Activated naive CD4-positive, alpha-beta T cell treated with anti-CD3 and anti-CD28 coated beads, Interleukin-2, amount 50 U/mL, for 72 hours (primary cell): ENCODE results near the gene MTNR1B. TPM values are rescaled to one million over a fixed set of nuclear protein-coding genes. Genes with fewer than 3 reads are reported as not detected.

Source experiments
- ATAC-seq, 2 donors: fragments of 150-1000 bp; cut with Tn5 transposase; 2 replicates each; pipeline ENCODE4 v1.10.0; 2021; ENCODE audit warnings: mild to moderate bottlenecking in 2 of 2, moderate library complexity in 2 of 2
- DNase-seq, 2 donors: peaks; one replicate each; pipeline ENCODE4 v3.0.0; 2021 to 2022; ENCODE audit warnings: low spot score in 2 of 2
- H3K27ac Mint-ChIP-seq, 2 donors: one replicate each; pipeline ENCODE4 v1.8.0; 2022; ENCODE audit warnings: mild to moderate bottlenecking in 2 of 2, mixed read lengths in 2 of 2
- H3K36me3 Mint-ChIP-seq, 2 donors: one replicate each; pipeline ENCODE4 v1.8.0; 2022; ENCODE audit warnings: mixed read lengths in 2 of 2
- H3K9me3 Mint-ChIP-seq, 2 donors: one replicate each; pipeline ENCODE4 v1.8.0; 2022; ENCODE audit warnings: mixed read lengths in 2 of 2
- total RNA-seq, 2 donors: library from RNA; stranded (reverse); gene quantifications; one replicate each; pipeline ENCODE4 v1.2.3, GENCODE V29; 2022

Gene MTNR1B
- not detected for total RNA-seq

GRCh38 chr11:92969634-92970347 lies at the start of gene MTNR1B:
Gene MTNR1B (plus strand): TSS chr11:92969651. CDS start chr11:92969726, 75 bp downstream.
- peaks cover 6 to 10% of the 10 kb centered on the region in 2 donors for H3K9me3 Mint-ChIP-seq
- H3K36me3 Mint-ChIP-seq, result peaks cover 0 to 6% of the 10 kb centered on the region in 2 donors
- H3K27ac Mint-ChIP-seq, result no peak within 1 kb of the TSS
- no peak for DNase-seq
- no peak for ATAC-seq

GRCh38 chr11:92920331-92920730 lies 49.1 kb upstream of the MTNR1B start:
- no peak for ATAC-seq
- peaks cover 3 to 5% of the 10 kb centered on the region in 2 donors for H3K9me3 Mint-ChIP-seq
- no peak overlapping the region for H3K27ac Mint-ChIP-seq
- H3K36me3 Mint-ChIP-seq, result no peaks in the 10 kb centered on the region
- no peak for DNase-seq

- ATAC-seq (no peak), DNase-seq (no peak)
- H3K9me3 Mint-ChIP-seq, result peaks cover 3 to 16% of the 10 kb centered on the region in 2 donors
- H3K36me3 Mint-ChIP-seq, result peaks cover 0 to 4% of the 10 kb centered on the region in 2 donors
- H3K27ac Mint-ChIP-seq, result no peak overlapping the region
Measured at GRCh38 chr11:92922731-92923130, 46.7 kb upstream of the MTNR1B start.

- DNase-seq, result no peak
- Mint-ChIP-seq H3K36me3 (peaks cover 0 to 4% of the 10 kb centered on the region in 2 donors), H3K27ac (no peak overlapping the region), H3K9me3 (peaks cover 3 to 13% of the 10 kb centered on the region in 2 donors)
- no peak for ATAC-seq
Measured at GRCh38 chr11:92929246-92929645, 40.2 kb upstream of the MTNR1B start.

GRCh38 chr11:92929653-92930052 lies 39.8 kb upstream of the MTNR1B start:
- no peak for ATAC-seq
- Mint-ChIP-seq H3K27ac (no peak overlapping the region), H3K36me3 (peaks cover 0 to 4% of the 10 kb centered on the region in 2 donors), H3K9me3 (peaks cover 3 to 11% of the 10 kb centered on the region in 2 donors)
- no peak for DNase-seq

GRCh38 chr11:92931746-92932422 lies 37.6 kb upstream of the MTNR1B start:
- ATAC-seq, result no peak
- DNase-seq, result no peak
- Mint-ChIP-seq H3K36me3 (no peaks in the 10 kb centered on the region), H3K9me3 (peaks cover 2 to 3% of the 10 kb centered on the region in 2 donors), H3K27ac (no peak overlapping the region)

GRCh38 chr11:92939305-92939704 lies 30.1 kb upstream of the MTNR1B start:
- no peak for DNase-seq
- Mint-ChIP-seq H3K36me3 (no peaks in the 10 kb centered on the region), H3K9me3 (no peaks in the 10 kb centered on the region), H3K27ac (no peak overlapping the region)
- no peak for ATAC-seq

- peaks cover 0 to 5% of the 10 kb centered on the region in 2 donors for H3K9me3 Mint-ChIP-seq
- H3K27ac Mint-ChIP-seq, result peak overlapping the region in 1 of 2 donors; percentile 46
- DNase-seq, result peak in 1 of 2 donors; percentile 5
- no peaks in the 10 kb centered on the region for H3K36me3 Mint-ChIP-seq
- ATAC-seq, result peak in 1 of 2 donors; percentile 50
Measured at GRCh38 chr11:92941676-92942571, 27.5 kb upstream of the MTNR1B start.

GRCh38 chr11:92946707-92947106 lies 22.7 kb upstream of the MTNR1B start:
- peaks cover 9 to 14% of the 10 kb centered on the region in 2 donors for H3K36me3 Mint-ChIP-seq
- peaks cover 26% of the 10 kb centered on the region in 2 donors for H3K9me3 Mint-ChIP-seq
- no peak for ATAC-seq
- DNase-seq, result no peak
- no peak overlapping the region for H3K27ac Mint-ChIP-seq

- Mint-ChIP-seq H3K36me3 (peaks cover 9 to 14% of the 10 kb centered on the region in 2 donors), H3K9me3 (peaks cover 26% of the 10 kb centered on the region in 2 donors), H3K27ac (no peak overlapping the region)
- ATAC-seq, result no peak
- no peak for DNase-seq
Measured at GRCh38 chr11:92948116-92948515, 21.3 kb upstream of the MTNR1B start.

GRCh38 chr11:92954003-92954402 lies 15.4 kb upstream of the MTNR1B start:
- no peak for ATAC-seq
- H3K27ac Mint-ChIP-seq, result no peak overlapping the region
- H3K36me3 Mint-ChIP-seq, result peaks cover 0 to 2% of the 10 kb centered on the region in 2 donors
- DNase-seq, result no peak
- H3K9me3 Mint-ChIP-seq, result peaks cover 10 to 11% of the 10 kb centered on the region in 2 donors

GRCh38 chr11:92955860-92956259 lies 13.6 kb upstream of the MTNR1B start:
- no peak for DNase-seq
- H3K36me3 Mint-ChIP-seq, result no peaks in the 10 kb centered on the region
- H3K9me3 Mint-ChIP-seq, result peaks cover 2% of the 10 kb centered on the region in 2 donors
- H3K27ac Mint-ChIP-seq, result no peak overlapping the region
- no peak for ATAC-seq

GRCh38 chr11:92960886-92961285 lies 8.6 kb upstream of the MTNR1B start:
- Mint-ChIP-seq H3K9me3 (no peaks in the 10 kb centered on the region), H3K36me3 (no peaks in the 10 kb centered on the region), H3K27ac (no peak overlapping the region)
- ATAC-seq (no peak), DNase-seq (no peak)

- ATAC-seq, result peak in 1 of 2 donors; percentile 63
- DNase-seq, result no peak
- Mint-ChIP-seq H3K9me3 (no peaks in the 10 kb centered on the region), H3K36me3 (no peaks in the 10 kb centered on the region), H3K27ac (no peak overlapping the region)
Measured at GRCh38 chr11:92962446-92962845, 7.0 kb upstream of the MTNR1B start.

GRCh38 chr11:92964471-92964870 lies 5.0 kb upstream of the MTNR1B start:
- no peak for DNase-seq
- Mint-ChIP-seq H3K9me3 (peaks cover 0 to 6% of the 10 kb centered on the region in 2 donors), H3K36me3 (no peaks in the 10 kb centered on the region), H3K27ac (no peak overlapping the region)
- ATAC-seq, result no peak

- ATAC-seq (no peak), DNase-seq (no peak)
- Mint-ChIP-seq H3K27ac (no peak overlapping the region), H3K36me3 (peaks cover 0 to 4% of the 10 kb centered on the region in 2 donors), H3K9me3 (peaks cover 0 to 6% of the 10 kb centered on the region in 2 donors)
Measured at GRCh38 chr11:92965196-92965595, 4.3 kb upstream of the MTNR1B start.

GRCh38 chr11:92967178-92967577 lies 2.3 kb upstream of the MTNR1B start:
- no peak for DNase-seq
- H3K36me3 Mint-ChIP-seq, result peaks cover 0 to 6% of the 10 kb centered on the region in 2 donors
- peak; percentile 47 to 81 for ATAC-seq
- H3K27ac Mint-ChIP-seq, result peak overlapping the region in 1 of 2 donors; percentile 3
- H3K9me3 Mint-ChIP-seq, result peaks cover 0 to 6% of the 10 kb centered on the region in 2 donors
